OCI-LY7 (cell line): ENCODE measurements around the gene LRRFIP2. TPM values are rescaled to one million over a fixed set of nuclear protein-coding genes. Genes with fewer than 3 reads are reported as not detected.

ENCODE experiments used
- BruUV-seq: library from RNA; stranded (reverse); fragments of 400-500 nt; replicated peaks from 2 replicates; lab custom pipeline; 2021; lab: Mats Ljungman, UMichigan
- CTCF ChIA-PET: fragments of 300-600 bp; sonication (Branson Sonifier 250); formaldehyde crosslinking; loops from one replicate; lab custom pipeline; 2022; ENCODE audit warnings: antibody characterized with exemption; ENCODE audit not compliant: unreplicated experiment; lab: Charles Lee
- POLR2A ChIA-PET: fragments of 300-600 bp; sonication (Branson Sonifier 250); formaldehyde crosslinking; loops from one replicate; lab custom pipeline; 2022; ENCODE audit warnings: antibody characterized with exemption; lab: Charles Lee
- DNase-seq: peaks from one replicate; pipeline ENCODE4 v3.0.0-alpha.2; 2015; ENCODE audit warnings: low spot score
- H2AFZ ChIP-seq: fragments of 200-600 bp; sonication (generic), shearing (Covaris generic); 2 replicates; pipeline ENCODE4 v1.6.1; 2014; ENCODE audit warnings: mild to moderate bottlenecking, antibody characterized with exemption, low read length, moderate library complexity
- H3K27ac ChIP-seq: fragments of 200-600 bp; sonication (generic); 2 replicates; pipeline ENCODE4 v1.5.1; 2014; ENCODE audit warnings: mixed run types, low read depth, mild to moderate bottlenecking, moderate library complexity, low read length, inconsistent platforms; ENCODE audit not compliant: poor library complexity, severe bottlenecking
- H3K36me3 ChIP-seq: fragments of 200-600 bp; sonication (generic); 2 replicates; pipeline ENCODE4 v1.6.1; 2014; ENCODE audit warnings: mild to moderate bottlenecking, antibody characterized with exemption, low read length, moderate library complexity, mixed read lengths; ENCODE audit not compliant: insufficient read depth
- H3K4me1 ChIP-seq: fragments of 200-600 bp; sonication (generic); 2 replicates; pipeline ENCODE4 v1.5.1; 2014; ENCODE audit warnings: mild to moderate bottlenecking, low read length; ENCODE audit not compliant: insufficient read depth, poor library complexity, severe bottlenecking
- H3K4me2 ChIP-seq: fragments of 200-600 bp; sonication (generic); 2 replicates; pipeline ENCODE4 v1.6.1; 2014; ENCODE audit warnings: mild to moderate bottlenecking, low read length
- H3K4me3 ChIP-seq: fragments of 200-600 bp; sonication (generic); 2 replicates; pipeline ENCODE4 v1.5.1; 2014; ENCODE audit warnings: mild to moderate bottlenecking, low read depth, low read length; ENCODE audit not compliant: poor library complexity, severe bottlenecking
- H3K79me2 ChIP-seq: fragments of 200-600 bp; sonication (generic); 2 replicates; pipeline ENCODE4 v1.6.1; 2016; ENCODE audit warnings: low read depth, mild to moderate bottlenecking, low read length, moderate library complexity, mixed read lengths; ENCODE audit not compliant: insufficient read depth
- H3K9me2 ChIP-seq: fragments of 200-600 bp; sonication (generic); 2 replicates; pipeline ENCODE4 v1.6.1; 2016; ENCODE audit warnings: mild to moderate bottlenecking, low read length, mixed read lengths; ENCODE audit not compliant: insufficient read depth
- H3K9me3 ChIP-seq: fragments of 200-600 bp; sonication (generic); 2 replicates; pipeline ENCODE4 v1.6.1; 2014; ENCODE audit warnings: mild to moderate bottlenecking, mixed run types, low read length, mixed read lengths
- H4K20me1 ChIP-seq: fragments of 200-600 bp; sonication (generic); 2 replicates; pipeline ENCODE4 v1.6.1; 2014; ENCODE audit warnings: mild to moderate bottlenecking, antibody characterized with exemption, low read length, moderate library complexity, mixed read lengths; ENCODE audit not compliant: insufficient read depth
- EZH2phosphoT487 ChIP-seq: fragments of 200-600 bp; sonication (generic); IDR thresholded peaks from 2 replicates; pipeline ENCODE4 v1.6.1; 2018; ENCODE audit warnings: low read depth, borderline replicate concordance, mild to moderate bottlenecking, mixed run types, antibody characterized with exemption, low read length, moderate library complexity, mixed read lengths
- intact Hi-C: fragments of 100-400 bp; cut with micrococcal nuclease; formaldehyde crosslinking; loops from one replicate; pipeline ENCODE4 v1.10.0; 2022; ENCODE audit not compliant: unreplicated experiment
- total RNA-seq, 2 experiments: library from RNA; depleted of rRNA in 1 of 2; stranded (reverse); fragments of >200 nt in 1 of 2; shearing (Covaris generic) in 1 of 2; gene quantifications; 2 replicates each; pipeline ENCODE4 v1.2.3, GENCODE V29; 2014 to 2022
- TF ChIP-seq, protein P1 (sequence below): fragments of 200-600 bp; sonication (generic); conservative IDR thresholded peaks from 2 replicates; pipeline ENCODE4 v1.5.1; 2014; ENCODE audit warnings: mild to moderate bottlenecking, antibody characterized with exemption, low read length, moderate library complexity, mixed read lengths

The LRRFIP2 gene
- total RNA-seq, 2 experiments from 2014 or later, result 23.7 to 37.3 TPM

- H2AFZ ChIP-seq, result no peak overlapping the region
- CTCF ChIA-PET, result no interaction called here
- no peak overlapping the region for H3K27ac ChIP-seq
- H3K4me2 ChIP-seq, result no peak overlapping the region
- intact Hi-C loops, result loop anchor here (10.0 kb wide), 1 partner anchor 164 kb away; no protein-coding TSS in a partner anchor
- H3K4me1 ChIP-seq, result no peaks in the 10 kb centered on the region
- H3K36me3 ChIP-seq, result no peaks in the 10 kb centered on the region
- TF ChIP-seq EZH2phosphoT487, result no peak
- TF ChIP-seq, protein P1, sequence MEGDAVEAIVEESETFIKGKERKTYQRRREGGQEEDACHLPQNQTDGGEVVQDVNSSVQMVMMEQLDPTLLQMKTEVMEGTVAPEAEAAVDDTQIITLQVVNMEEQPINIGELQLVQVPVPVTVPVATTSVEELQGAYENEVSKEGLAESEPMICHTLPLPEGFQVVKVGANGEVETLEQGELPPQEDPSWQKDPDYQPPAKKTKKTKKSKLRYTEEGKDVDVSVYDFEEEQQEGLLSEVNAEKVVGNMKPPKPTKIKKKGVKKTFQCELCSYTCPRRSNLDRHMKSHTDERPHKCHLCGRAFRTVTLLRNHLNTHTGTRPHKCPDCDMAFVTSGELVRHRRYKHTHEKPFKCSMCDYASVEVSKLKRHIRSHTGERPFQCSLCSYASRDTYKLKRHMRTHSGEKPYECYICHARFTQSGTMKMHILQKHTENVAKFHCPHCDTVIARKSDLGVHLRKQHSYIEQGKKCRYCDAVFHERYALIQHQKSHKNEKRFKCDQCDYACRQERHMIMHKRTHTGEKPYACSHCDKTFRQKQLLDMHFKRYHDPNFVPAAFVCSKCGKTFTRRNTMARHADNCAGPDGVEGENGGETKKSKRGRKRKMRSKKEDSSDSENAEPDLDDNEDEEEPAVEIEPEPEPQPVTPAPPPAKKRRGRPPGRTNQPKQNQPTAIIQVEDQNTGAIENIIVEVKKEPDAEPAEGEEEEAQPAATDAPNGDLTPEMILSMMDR, result no peak
- no peak overlapping the region for H3K4me3 ChIP-seq
- H3K79me2 ChIP-seq, result no peaks in the 10 kb centered on the region
- BruUV-seq, result no TSS peak
- no peak for DNase-seq
- no peaks in the 10 kb centered on the region for H4K20me1 ChIP-seq
- no peaks in the 10 kb centered on the region for H3K9me3 ChIP-seq
- POLR2A ChIA-PET, result interaction anchor here (0.6 to 1.0 kb wide), 5 partner anchors 9 to 1334 kb away, joined by 3 to 5 read pairs (median 3); no protein-coding TSS in a partner anchor
- no peaks in the 10 kb centered on the region for H3K9me2 ChIP-seq
These were observed 44.9 kb upstream of the LRRFIP2 start for GRCh38 chr3:37219266-37219665.

GRCh38 chr3:37218206-37218605 lies 43.8 kb upstream of the LRRFIP2 start:
- no peaks in the 10 kb centered on the region for H3K9me2 ChIP-seq
- BruUV-seq, result no TSS peak
- no peak overlapping the region for H2AFZ ChIP-seq

More at GRCh38 chr3:37218206-37218605, 43.8 kb upstream of the LRRFIP2 start:
- no peaks in the 10 kb centered on the region for H3K4me1 ChIP-seq
- H3K4me2 ChIP-seq, result no peak overlapping the region
- no peak for DNase-seq
- H3K27ac ChIP-seq, result no peak overlapping the region
- no peaks in the 10 kb centered on the region for H3K9me3 ChIP-seq
- H3K4me3 ChIP-seq, result no peak overlapping the region
- no peaks in the 10 kb centered on the region for H4K20me1 ChIP-seq
- H3K79me2 ChIP-seq, result no peaks in the 10 kb centered on the region
- intact Hi-C loops, result loop anchor here (10.0 kb wide), 1 partner anchor 163 kb away; no protein-coding TSS in a partner anchor
- H3K36me3 ChIP-seq, result no peaks in the 10 kb centered on the region
- POLR2A ChIA-PET, result interaction anchor here (1.0 kb wide), 2 partner anchors 10 to 22 kb away, joined by 3 read pairs; no protein-coding TSS in a partner anchor
- CTCF ChIA-PET, result no interaction called here
- no peak for TF ChIP-seq EZH2phosphoT487
- TF ChIP-seq, protein P1, result no peak
